Body of pancreas (tissue), 4 donors: ENCODE measurements around the gene NFIC.

ENCODE experiments used
- CTCF ChIP-seq, 7 experiments: fragments of 450-650 bp in 4 of 7; fragments of 200-600 bp in 3 of 7; sonication (generic) in 3 of 7; IDR thresholded peaks; one replicate each; pipeline ENCODE4 v1.5.1; 2016 to 2019; ENCODE audit warnings: antibody characterized with exemption in 7 of 7
- POLR2A ChIP-seq, 3 donors: fragments of 450-650 bp; IDR thresholded peaks; one replicate each; pipeline ENCODE4 v1.6.1; 2016; ENCODE audit warnings: antibody characterized with exemption in 3 of 3, mild to moderate bottlenecking in 2 of 3

GRCh38 chr19:3350014-3350663 lies 16.2 kb upstream of the NFIC start:
- TF ChIP-seq POLR2A (IDR thresholded peaks at IDR 0.05): peak in 2 of 3 donors; percentile 27 to 46
- TF ChIP-seq CTCF (IDR thresholded peaks at IDR 0.05): peak in 5 of 7 experiments; percentile 11 to 52 (median 43)
